ENCODE measurements around the gene NPM3.

Gene NPM3

GRCh38 chr10:101782811-101783735 is at the start of gene NPM3:
TSS of gene NPM3 (minus strand) at chr10:101783446. CDS start at chr10:101783390, 56 bp downstream.
- peak; percentile 59 for DNase-seq

- no peak for DNase-seq
Observed at GRCh38 chr10:101832325-101832771, 49.1 kb upstream of the NPM3 start.

GRCh38 chr10:101831169-101831811 is 48.0 kb upstream of the NPM3 start:
- no peak for DNase-seq

- DNase-seq: peak; percentile 73
Observed at GRCh38 chr10:101830322-101831168, 47.3 kb upstream of the NPM3 start.

- DNase-seq: peak; percentile 61
Observed at GRCh38 chr10:101829561-101830315, 46.5 kb upstream of the NPM3 start.

- DNase-seq: no peak
Observed at GRCh38 chr10:101828766-101829551, 45.7 kb upstream of the NPM3 start.

GRCh38 chr10:101827919-101828600 is 44.8 kb upstream of the NPM3 start:
- no peak for DNase-seq

- DNase-seq: no peak
Observed at GRCh38 chr10:101826852-101827434, 43.7 kb upstream of the NPM3 start.

GRCh38 chr10:101824736-101825135 is 41.5 kb upstream of the NPM3 start:
- DNase-seq: no peak

GRCh38 chr10:101818872-101819633 is 35.8 kb upstream of the NPM3 start:
- DNase-seq: no peak

- peak; percentile 94 for DNase-seq
Observed at GRCh38 chr10:101818119-101818871, 35.0 kb upstream of the NPM3 start, which contains the start of gene OGA. TSS of gene OGA (minus strand) at chr10:101818444. CDS start at chr10:101818022, 422 bp downstream.

- DNase-seq: no peak
Observed at GRCh38 chr10:101817337-101818118, 34.3 kb upstream of the NPM3 start.

GRCh38 chr10:101816913-101817336 is 33.7 kb upstream of the NPM3 start:
- no peak for DNase-seq

- DNase-seq: no peak
Observed at GRCh38 chr10:101816376-101816775, 33.1 kb upstream of the NPM3 start.

- no peak for DNase-seq
Observed at GRCh38 chr10:101814466-101815071, 31.3 kb upstream of the NPM3 start.

- no peak for DNase-seq
Observed at GRCh38 chr10:101812606-101813005, 29.4 kb upstream of the NPM3 start.

- DNase-seq: no peak
Observed at GRCh38 chr10:101807158-101807557, 23.9 kb upstream of the NPM3 start.
